Keratinocyte (primary cell): ENCODE results near the gene MAP7.

ENCODE experiments used
- EZH2 ChIP-seq: IDR thresholded peaks from one replicate; pipeline ENCODE4 v1.6.1; 2012; ENCODE audit warnings: inconsistent platforms, mild to moderate bottlenecking, low read length, moderate library complexity
- TF ChIP-seq, protein P1 (sequence below), 3 experiments: IDR thresholded peaks in 1 of 3; conservative IDR thresholded peaks in 1 of 3; optimal IDR thresholded peaks in 1 of 3; 2 replicates in 2 of 3; 3 replicates in 1 of 3; pipeline versions ENCODE3 to v1.5.1; 2011; ENCODE audit warnings: low read length in 3 of 3, mild to moderate bottlenecking in 3 of 3, moderate library complexity in 2 of 3, control low read depth in 1 of 3, inconsistent platforms in 1 of 3; ENCODE audit not compliant: insufficient read depth in 2 of 3; ENCODE audit errors: extremely low read depth in 1 of 3

DNA sequence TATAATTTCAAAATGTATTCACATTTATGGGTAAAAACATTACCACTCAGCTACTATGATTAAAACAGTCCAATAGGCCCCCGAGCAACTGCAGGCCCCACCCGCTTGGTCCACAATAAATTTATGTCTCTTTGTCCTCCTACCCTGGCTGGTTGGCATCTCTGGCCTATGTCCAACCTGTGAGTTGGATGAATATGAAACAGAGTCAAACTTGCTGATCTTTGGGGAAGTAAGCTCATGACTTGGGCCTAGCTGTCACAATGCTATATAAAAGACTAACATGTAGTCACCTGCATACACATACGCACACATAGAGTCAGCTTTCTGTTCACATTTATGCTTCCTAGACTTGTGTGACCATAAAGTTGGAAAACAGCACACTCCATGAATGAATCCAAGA is 20.5 kb downstream of the MAP7 start:
- no peak for TF ChIP-seq EZH2
- TF ChIP-seq, protein P1, sequence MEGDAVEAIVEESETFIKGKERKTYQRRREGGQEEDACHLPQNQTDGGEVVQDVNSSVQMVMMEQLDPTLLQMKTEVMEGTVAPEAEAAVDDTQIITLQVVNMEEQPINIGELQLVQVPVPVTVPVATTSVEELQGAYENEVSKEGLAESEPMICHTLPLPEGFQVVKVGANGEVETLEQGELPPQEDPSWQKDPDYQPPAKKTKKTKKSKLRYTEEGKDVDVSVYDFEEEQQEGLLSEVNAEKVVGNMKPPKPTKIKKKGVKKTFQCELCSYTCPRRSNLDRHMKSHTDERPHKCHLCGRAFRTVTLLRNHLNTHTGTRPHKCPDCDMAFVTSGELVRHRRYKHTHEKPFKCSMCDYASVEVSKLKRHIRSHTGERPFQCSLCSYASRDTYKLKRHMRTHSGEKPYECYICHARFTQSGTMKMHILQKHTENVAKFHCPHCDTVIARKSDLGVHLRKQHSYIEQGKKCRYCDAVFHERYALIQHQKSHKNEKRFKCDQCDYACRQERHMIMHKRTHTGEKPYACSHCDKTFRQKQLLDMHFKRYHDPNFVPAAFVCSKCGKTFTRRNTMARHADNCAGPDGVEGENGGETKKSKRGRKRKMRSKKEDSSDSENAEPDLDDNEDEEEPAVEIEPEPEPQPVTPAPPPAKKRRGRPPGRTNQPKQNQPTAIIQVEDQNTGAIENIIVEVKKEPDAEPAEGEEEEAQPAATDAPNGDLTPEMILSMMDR (optimal IDR thresholded peaks at IDR 0.05 in 1 of 3, IDR thresholded peaks at IDR 0.05 in 1 of 3, conservative IDR thresholded peaks at IDR 0.05 in 1 of 3; ENCODE audit: extremely low read depth in 1 of 3, insufficient read depth in 2 of 3, low read length in 3 of 3) = no peak
